IMR-90 (cell line): ENCODE data around the gene RSRC2.

Source experiments
- BHLHE40 ChIP-seq: fragments of 150-350 bp; IDR thresholded peaks from 2 replicates; pipeline ENCODE4 v1.6.1; 2016; ENCODE audit warnings: mild to moderate bottlenecking, low read depth, low read length
- FOS ChIP-seq: fragments of 150-350 bp; IDR thresholded peaks from 2 replicates; pipeline ENCODE4 v1.6.1; 2016; ENCODE audit warnings: low read depth, low read length
- MAFK ChIP-seq: IDR thresholded peaks from 2 replicates; pipeline ENCODE4 v1.6.1; 2012; ENCODE audit warnings: low read depth, low read length, improper control_type of control experiment
- MAZ ChIP-seq: IDR thresholded peaks from 2 replicates; pipeline ENCODE4 v1.6.1; 2012; ENCODE audit warnings: low read depth, mild to moderate bottlenecking, low read length, improper control_type of control experiment, moderate library complexity, borderline replicate concordance
- MXI1 ChIP-seq: IDR thresholded peaks from 2 replicates; pipeline ENCODE4 v1.6.1; 2012; ENCODE audit warnings: low read depth, mild to moderate bottlenecking, low read length, moderate library complexity, borderline replicate concordance
- NFE2L2 ChIP-seq: fragments of 150-350 bp; IDR thresholded peaks from 2 replicates; pipeline ENCODE4 v1.6.1; 2016; ENCODE audit warnings: low read depth, mild to moderate bottlenecking, low read length
- POLR2A ChIP-seq: IDR thresholded peaks from 2 replicates; pipeline ENCODE4 v1.6.1; 2012; ENCODE audit warnings: mild to moderate bottlenecking, low read depth, low read length
- RAD21 ChIP-seq: IDR thresholded peaks from 2 replicates; pipeline ENCODE4 v1.6.1; 2012; ENCODE audit warnings: low read length, improper control_type of control experiment
- RCOR1 ChIP-seq: IDR thresholded peaks from 2 replicates; pipeline ENCODE4 v1.6.1; 2012; ENCODE audit warnings: mild to moderate bottlenecking, low read length, improper control_type of control experiment; ENCODE audit not compliant: insufficient replicate concordance
- SMC3 ChIP-seq: fragments of 150-350 bp; IDR thresholded peaks from 2 replicates; pipeline ENCODE4 v1.6.1; 2016; ENCODE audit warnings: low read depth, mild to moderate bottlenecking, antibody characterized with exemption, low read length, moderate library complexity
- TF ChIP-seq, protein P1 (sequence below): conservative IDR thresholded peaks from 2 replicates; pipeline ENCODE4 v1.5.1; 2012; ENCODE audit warnings: mild to moderate bottlenecking, low read depth, low read length, improper control_type of control experiment
- TF ChIP-seq, protein P2 (sequence below): fragments of 150-350 bp; IDR thresholded peaks from 2 replicates; pipeline ENCODE4 v1.6.1; 2017; ENCODE audit warnings: mild to moderate bottlenecking, antibody characterized with exemption, low read length, low read depth
- TF ChIP-seq, protein P3 (sequence below): fragments of 150-350 bp; IDR thresholded peaks from 2 replicates; pipeline ENCODE4 v1.6.1; 2016; ENCODE audit warnings: low read depth, mild to moderate bottlenecking, low read length, moderate library complexity, borderline replicate concordance

DNA sequence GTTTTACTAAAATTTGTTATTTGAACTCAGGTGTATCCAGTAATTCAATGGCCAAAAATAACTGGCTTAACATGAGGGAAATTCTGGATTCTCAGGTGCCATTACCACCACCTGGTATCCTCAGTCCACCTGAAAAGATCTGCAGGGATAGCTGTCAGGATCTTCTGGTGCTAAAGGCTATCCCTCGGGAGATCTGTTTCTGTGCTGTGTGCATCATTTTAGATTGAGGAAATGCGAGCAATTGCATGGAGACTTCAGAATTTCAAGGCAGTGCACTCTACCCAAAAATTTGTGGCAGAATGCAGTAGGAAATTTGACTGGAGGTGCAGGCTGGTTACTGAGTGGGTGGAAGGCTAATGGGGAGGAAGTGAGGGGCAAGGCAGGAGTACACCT, 52.4 kb downstream of the RSRC2 start:
- TF ChIP-seq, protein P1, sequence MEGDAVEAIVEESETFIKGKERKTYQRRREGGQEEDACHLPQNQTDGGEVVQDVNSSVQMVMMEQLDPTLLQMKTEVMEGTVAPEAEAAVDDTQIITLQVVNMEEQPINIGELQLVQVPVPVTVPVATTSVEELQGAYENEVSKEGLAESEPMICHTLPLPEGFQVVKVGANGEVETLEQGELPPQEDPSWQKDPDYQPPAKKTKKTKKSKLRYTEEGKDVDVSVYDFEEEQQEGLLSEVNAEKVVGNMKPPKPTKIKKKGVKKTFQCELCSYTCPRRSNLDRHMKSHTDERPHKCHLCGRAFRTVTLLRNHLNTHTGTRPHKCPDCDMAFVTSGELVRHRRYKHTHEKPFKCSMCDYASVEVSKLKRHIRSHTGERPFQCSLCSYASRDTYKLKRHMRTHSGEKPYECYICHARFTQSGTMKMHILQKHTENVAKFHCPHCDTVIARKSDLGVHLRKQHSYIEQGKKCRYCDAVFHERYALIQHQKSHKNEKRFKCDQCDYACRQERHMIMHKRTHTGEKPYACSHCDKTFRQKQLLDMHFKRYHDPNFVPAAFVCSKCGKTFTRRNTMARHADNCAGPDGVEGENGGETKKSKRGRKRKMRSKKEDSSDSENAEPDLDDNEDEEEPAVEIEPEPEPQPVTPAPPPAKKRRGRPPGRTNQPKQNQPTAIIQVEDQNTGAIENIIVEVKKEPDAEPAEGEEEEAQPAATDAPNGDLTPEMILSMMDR = no peak
- TF ChIP-seq SMC3 = no peak
- TF ChIP-seq, protein P2, sequence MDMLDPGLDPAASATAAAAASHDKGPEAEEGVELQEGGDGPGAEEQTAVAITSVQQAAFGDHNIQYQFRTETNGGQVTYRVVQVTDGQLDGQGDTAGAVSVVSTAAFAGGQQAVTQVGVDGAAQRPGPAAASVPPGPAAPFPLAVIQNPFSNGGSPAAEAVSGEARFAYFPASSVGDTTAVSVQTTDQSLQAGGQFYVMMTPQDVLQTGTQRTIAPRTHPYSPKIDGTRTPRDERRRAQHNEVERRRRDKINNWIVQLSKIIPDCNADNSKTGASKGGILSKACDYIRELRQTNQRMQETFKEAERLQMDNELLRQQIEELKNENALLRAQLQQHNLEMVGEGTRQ = no peak
- no peak for TF ChIP-seq POLR2A
- TF ChIP-seq BHLHE40 = no peak
- TF ChIP-seq MXI1 = no peak
- no peak for TF ChIP-seq MAFK
- no peak for TF ChIP-seq RAD21
- no peak for TF ChIP-seq MAZ
- TF ChIP-seq, protein P3, sequence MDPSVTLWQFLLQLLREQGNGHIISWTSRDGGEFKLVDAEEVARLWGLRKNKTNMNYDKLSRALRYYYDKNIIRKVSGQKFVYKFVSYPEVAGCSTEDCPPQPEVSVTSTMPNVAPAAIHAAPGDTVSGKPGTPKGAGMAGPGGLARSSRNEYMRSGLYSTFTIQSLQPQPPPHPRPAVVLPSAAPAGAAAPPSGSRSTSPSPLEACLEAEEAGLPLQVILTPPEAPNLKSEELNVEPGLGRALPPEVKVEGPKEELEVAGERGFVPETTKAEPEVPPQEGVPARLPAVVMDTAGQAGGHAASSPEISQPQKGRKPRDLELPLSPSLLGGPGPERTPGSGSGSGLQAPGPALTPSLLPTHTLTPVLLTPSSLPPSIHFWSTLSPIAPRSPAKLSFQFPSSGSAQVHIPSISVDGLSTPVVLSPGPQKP = no peak
- TF ChIP-seq FOS = no peak
- TF ChIP-seq RCOR1 = no peak
- TF ChIP-seq NFE2L2 = no peak
